ENCODE measurements around the gene SUN2. TPM values are rescaled to one million over a fixed set of nuclear protein-coding genes. Genes with fewer than 3 reads are reported as not detected.

Gene SUN2
- total RNA-seq, 2 experiments from 2014 or later: 582 to 702 TPM

DNA sequence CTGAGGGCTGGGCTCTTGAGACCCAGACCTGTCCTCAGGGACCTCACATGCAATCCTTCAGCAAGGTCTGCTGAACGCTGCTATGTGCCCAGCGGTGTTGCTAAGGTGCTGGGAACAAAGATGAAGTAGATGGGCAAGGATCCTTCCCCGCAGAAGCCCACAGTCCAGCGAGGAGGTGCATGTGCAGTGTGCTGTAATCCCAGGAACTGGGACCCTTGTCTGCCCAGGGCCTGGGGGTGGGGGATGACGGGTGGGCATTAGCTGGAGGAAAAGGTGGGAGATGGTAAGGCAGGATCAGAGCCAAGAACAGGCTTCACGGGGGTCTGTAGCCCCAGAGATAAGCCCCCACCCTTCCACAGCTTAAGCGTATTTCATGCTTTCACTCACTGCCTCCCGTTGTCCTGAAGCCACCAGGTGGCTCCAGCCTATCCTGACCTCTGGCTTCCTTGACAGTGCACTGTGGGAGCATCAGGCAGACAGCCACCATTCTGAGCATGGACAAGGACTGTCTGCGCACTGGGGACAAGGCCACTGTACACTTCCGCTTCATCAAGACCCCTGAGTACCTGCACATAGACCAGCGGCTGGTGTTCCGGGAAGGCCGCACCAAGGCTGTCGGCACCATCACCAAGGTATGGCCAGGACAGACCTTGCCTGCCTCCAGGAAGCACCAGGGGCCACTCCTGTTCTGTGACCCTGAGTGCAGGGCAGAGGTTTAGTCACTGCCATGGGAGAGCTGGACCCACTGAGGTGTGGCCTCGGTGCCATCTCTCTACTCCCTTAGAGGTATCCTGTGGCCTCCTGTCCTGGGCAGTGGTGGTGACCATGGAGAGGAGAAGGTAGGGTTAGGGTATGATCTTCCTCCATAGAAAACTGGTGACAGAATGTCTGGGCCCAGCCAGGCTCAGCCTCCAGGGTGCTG, 28.0 kb downstream of the SUN2 start:
- Mint-ChIP-seq H3K4me1 (peaks cover 8% of the 10 kb centered on the region), H3K27me3 (no peaks in the 10 kb centered on the region), H3K9me3 (no peaks in the 10 kb centered on the region), H3K4me3 (no peak overlapping the region), H3K27ac (no peak overlapping the region), H3K36me3 (ENCODE audit: low read depth) (peaks cover 68% of the 10 kb centered on the region)
- DNase-seq: no peak
- POLR2A ChIA-PET: no interaction called here
- CTCF ChIA-PET: interaction anchor here (0.6 to 2.4 kb wide), 4 partner anchors 9 to 325 kb away, joined by 3 to 6 read pairs (median 3); partner anchors contain the start of gene GTPBP1

DNA sequence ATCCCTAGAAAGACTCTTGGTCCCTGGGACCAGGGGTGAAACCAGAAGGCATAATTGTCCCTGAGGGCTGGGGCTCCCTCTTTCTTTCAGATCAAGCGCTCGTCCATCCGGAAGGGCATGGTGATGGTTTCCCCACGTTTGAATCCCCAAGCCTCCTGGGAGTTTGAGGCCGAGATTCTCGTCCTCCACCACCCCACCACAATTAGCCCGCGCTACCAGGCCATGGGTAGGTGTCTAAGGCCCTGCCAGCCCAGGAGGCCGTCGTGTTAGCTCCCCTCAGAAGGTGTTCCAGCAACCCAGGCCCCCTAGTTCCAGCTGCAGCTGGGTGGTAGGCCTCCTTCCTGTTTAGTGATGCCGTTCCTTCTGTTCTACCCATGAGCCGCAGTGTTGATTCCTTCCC, 28.7 kb downstream of the SUN2 start:
- Mint-ChIP-seq H3K27ac (no peak overlapping the region), H3K4me1 (peaks cover 8% of the 10 kb centered on the region), H3K27me3 (no peaks in the 10 kb centered on the region), H3K36me3 (ENCODE audit: low read depth) (peaks cover 73% of the 10 kb centered on the region), H3K4me3 (no peak overlapping the region), H3K9me3 (no peaks in the 10 kb centered on the region)
- CTCF ChIA-PET: interaction anchor here (1.6 to 1.8 kb wide), 2 partner anchors 10 to 21 kb away, joined by 3 read pairs; partner anchors contain the start of gene GTPBP1
- DNase-seq: no peak
- POLR2A ChIA-PET: no interaction called here

DNA sequence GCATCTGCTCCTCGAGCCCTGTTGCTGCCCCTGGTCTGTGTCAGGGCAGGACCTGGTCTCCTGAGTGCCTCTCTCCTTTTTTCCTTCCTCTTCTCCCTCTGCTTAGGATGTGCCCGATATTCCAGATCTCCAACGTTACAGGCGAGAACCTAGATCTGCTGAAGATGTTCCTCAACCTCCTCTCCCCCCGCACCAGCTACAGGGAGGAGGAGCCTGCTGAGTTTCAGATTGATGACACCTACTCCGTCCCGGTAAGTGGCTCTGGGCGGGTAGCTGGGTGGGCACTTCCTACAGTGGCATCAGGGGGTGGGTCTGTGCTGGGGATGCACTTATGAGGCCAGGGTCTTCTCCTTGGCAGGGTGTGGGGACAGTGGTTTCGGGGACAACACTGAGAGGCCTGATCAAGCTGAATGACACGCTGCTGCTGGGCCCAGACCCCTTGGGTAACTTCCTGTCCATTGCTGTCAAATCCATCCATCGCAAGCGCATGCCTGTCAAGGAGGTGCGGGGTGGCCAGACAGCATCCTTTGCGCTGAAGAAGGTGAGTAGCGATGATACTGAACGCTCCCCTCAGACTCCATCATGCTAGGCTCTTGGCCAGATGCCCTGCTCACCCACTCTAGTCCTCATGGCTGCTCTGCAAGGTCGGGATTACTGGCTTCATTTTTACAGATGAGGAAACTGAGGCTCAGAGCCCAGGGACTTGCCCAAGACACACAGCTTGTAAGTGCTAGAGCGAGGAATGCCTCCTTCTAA, 29.7 kb downstream of the SUN2 start:
- no peak overlapping the region for H3K27ac Mint-ChIP-seq
- ChIA-PET POLR2A (interaction anchor here (0.6 to 0.9 kb wide), 2 partner anchors 9 to 26 kb away, joined by 3 to 7 read pairs; no protein-coding TSS in a partner anchor), CTCF (interaction anchor here (1.6 to 3.0 kb wide), 6 partner anchors 9 to 25 kb away, joined by 3 to 16 read pairs (median 9); partner anchors contain the start of gene GTPBP1)
- peaks cover 8% of the 10 kb centered on the region for H3K4me1 Mint-ChIP-seq
- no peaks in the 10 kb centered on the region for H3K27me3 Mint-ChIP-seq
- no peaks in the 10 kb centered on the region for H3K9me3 Mint-ChIP-seq
- DNase-seq: no peak
- H3K4me3 Mint-ChIP-seq: no peak overlapping the region
- peaks cover 77% of the 10 kb centered on the region for H3K36me3 Mint-ChIP-seq (ENCODE audit: low read depth)

DNA sequence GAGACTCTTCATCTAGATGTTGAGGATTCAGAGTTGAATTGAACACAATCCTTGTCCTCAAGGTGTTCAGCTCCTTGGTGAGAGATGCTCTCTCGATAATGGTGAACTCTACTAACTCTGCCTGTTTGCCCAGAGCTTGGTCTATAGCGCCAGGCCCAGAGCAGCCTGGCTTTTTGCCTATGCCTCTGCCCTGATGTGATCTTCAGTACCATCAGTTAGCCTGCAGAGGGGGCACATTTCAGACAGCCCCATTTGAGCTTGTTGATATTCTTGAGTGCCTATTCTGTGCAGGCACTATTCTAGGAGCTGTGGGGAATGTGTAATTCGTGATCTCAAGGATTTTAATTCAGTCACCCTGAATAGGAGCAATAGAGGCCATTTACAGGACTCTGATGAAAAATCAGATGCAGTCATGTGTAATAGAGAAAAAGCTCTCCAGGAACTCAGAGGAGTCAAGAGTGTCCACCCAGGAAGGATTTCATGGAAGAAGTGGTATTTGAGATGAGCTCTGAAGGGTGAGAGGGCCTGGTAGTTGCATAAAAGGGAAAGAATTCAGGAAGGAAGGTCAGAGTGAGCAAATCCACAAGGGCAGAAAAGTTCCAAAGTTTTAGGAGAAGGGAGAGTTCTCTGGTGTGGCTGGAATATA, 30.7 kb downstream of the SUN2 start:
- Mint-ChIP-seq H3K9me3 (no peaks in the 10 kb centered on the region), H3K27me3 (no peaks in the 10 kb centered on the region), H3K36me3 (ENCODE audit: low read depth) (peaks cover 69% of the 10 kb centered on the region), H3K4me1 (peaks cover 10% of the 10 kb centered on the region), H3K4me3 (no peak overlapping the region), H3K27ac (no peak overlapping the region)
- ChIA-PET CTCF (interaction anchor here (0.8 to 3.0 kb wide), 10 partner anchors 10 to 34 kb away, joined by 3 to 16 read pairs (median 6); partner anchors contain the start of gene GTPBP1), POLR2A (interaction anchor here (0.6 to 1.2 kb wide), 3 partner anchors 8 to 25 kb away, joined by 3 to 7 read pairs (median 4); no protein-coding TSS in a partner anchor)
- DNase-seq: peak; percentile 60

DNA sequence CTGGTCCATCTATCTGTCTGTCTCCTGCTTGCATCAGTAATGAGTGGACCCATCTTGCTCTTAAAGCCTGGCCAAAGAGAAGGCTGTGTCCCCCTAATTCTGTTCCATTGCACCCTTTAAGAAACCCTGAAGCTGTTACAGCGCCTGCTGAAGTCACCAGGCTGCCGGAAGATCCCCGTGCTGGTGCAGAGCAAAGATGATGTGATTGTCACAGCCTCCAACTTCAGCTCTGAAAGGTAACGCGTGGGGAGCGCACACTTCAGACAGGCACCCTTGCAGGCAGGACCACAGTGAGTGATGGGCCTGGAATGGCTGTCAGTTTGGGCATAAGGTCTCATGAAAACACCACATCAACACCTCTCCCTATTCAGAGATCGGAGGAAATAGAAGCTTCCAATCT, 31.6 kb downstream of the SUN2 start:
- Mint-ChIP-seq H3K36me3 (ENCODE audit: low read depth) (peaks cover 64% of the 10 kb centered on the region), H3K27ac (no peak overlapping the region), H3K9me3 (no peaks in the 10 kb centered on the region), H3K27me3 (no peaks in the 10 kb centered on the region), H3K4me1 (peaks cover 10% of the 10 kb centered on the region), H3K4me3 (no peak overlapping the region)
- CTCF ChIA-PET: interaction anchor here (1.0 to 3.0 kb wide), 7 partner anchors 9 to 27 kb away, joined by 3 to 16 read pairs (median 9); partner anchors contain the start of gene GTPBP1
- DNase-seq: no peak
- POLR2A ChIA-PET: no interaction called here

DNA sequence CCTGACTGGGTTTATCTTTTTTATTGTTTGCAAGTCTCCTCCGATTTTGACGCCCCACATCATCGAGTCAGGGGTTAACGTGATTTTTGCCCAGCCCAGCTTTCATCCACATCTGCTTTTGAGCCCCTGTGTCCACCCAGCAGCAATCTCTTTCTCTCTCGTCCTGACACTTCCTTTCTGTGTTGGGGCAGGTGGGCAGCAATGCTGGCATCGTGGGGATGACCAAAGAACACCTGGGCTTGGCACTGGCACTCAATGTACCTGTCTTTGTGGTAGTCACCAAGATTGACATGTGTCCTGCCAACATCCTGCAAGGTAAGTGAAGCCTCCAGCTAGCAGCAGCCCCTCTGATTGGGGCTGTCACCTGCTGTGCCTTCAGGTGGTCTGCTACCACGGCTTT, 34.2 kb downstream of the SUN2 start:
- H3K4me3 Mint-ChIP-seq: no peak overlapping the region
- ChIA-PET CTCF (interaction anchor here (1.2 kb wide), 2 partner anchors 12 to 13 kb away, joined by 4 to 5 read pairs; no protein-coding TSS in a partner anchor), POLR2A (no interaction called here)
- H3K27me3 Mint-ChIP-seq: no peaks in the 10 kb centered on the region
- H3K4me1 Mint-ChIP-seq: peaks cover 6% of the 10 kb centered on the region
- no peak for DNase-seq
- H3K27ac Mint-ChIP-seq: no peak overlapping the region
- H3K36me3 Mint-ChIP-seq (ENCODE audit: low read depth): peaks cover 61% of the 10 kb centered on the region
- no peaks in the 10 kb centered on the region for H3K9me3 Mint-ChIP-seq

DNA sequence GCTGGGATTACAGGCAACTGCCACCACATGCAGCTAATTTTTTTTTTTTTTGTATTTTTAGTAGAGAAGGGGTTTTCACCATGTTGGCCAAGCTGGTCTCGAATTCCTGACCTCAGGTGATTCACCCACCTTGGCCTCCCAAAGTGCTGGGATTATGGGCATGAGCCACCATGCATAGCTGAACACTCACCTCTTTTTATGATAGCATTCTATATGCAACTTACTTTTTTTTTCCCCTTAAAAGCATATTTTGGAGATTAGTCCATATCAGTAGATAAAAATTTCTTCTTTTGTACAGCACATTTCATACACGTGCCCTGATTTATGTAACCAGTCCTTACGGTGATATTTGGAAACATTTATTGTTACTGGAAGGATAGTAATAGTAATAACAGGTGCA, 35.4 kb downstream of the SUN2 start:
- Mint-ChIP-seq H3K27ac (no peak overlapping the region), H3K4me3 (no peak overlapping the region), H3K4me1 (peaks cover 7% of the 10 kb centered on the region), H3K27me3 (no peaks in the 10 kb centered on the region), H3K36me3 (ENCODE audit: low read depth) (peaks cover 57% of the 10 kb centered on the region), H3K9me3 (no peaks in the 10 kb centered on the region)
- POLR2A ChIA-PET: no interaction called here
- no peak for DNase-seq
- CTCF ChIA-PET: interaction anchor here (0.8 to 1.0 kb wide), 2 partner anchors 13 to 14 kb away, joined by 4 read pairs; no protein-coding TSS in a partner anchor

DNA sequence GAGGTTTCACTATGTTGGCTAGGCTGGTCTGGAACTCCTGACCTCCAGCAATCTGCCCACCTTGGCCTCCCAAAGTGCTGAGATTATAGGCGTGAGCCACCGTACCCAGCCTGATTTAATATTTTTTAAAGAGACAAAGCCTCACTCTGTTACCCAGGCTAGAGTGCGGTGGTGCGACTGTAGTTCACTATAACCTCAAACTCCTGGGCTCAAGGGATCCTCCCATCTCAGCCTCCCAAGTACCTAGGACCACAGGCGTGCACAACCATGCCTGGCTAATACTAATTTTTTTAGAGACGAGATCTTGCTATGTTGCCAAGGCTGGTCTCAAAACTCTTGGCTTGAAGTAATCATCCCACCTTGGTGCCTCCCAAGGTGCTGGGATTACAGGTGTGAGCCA, 36.6 kb downstream of the SUN2 start:
- H3K36me3 Mint-ChIP-seq (ENCODE audit: low read depth): peaks cover 50% of the 10 kb centered on the region
- H3K9me3 Mint-ChIP-seq: no peaks in the 10 kb centered on the region
- ChIA-PET CTCF (interaction anchor here (0.6 kb wide), 1 partner anchor 1984 kb away, joined by 3 read pairs; no protein-coding TSS in a partner anchor), POLR2A (no interaction called here)
- no peak overlapping the region for H3K27ac Mint-ChIP-seq
- H3K4me3 Mint-ChIP-seq: no peak overlapping the region
- DNase-seq: no peak
- H3K27me3 Mint-ChIP-seq: no peaks in the 10 kb centered on the region
- H3K4me1 Mint-ChIP-seq: peaks cover 12% of the 10 kb centered on the region

DNA sequence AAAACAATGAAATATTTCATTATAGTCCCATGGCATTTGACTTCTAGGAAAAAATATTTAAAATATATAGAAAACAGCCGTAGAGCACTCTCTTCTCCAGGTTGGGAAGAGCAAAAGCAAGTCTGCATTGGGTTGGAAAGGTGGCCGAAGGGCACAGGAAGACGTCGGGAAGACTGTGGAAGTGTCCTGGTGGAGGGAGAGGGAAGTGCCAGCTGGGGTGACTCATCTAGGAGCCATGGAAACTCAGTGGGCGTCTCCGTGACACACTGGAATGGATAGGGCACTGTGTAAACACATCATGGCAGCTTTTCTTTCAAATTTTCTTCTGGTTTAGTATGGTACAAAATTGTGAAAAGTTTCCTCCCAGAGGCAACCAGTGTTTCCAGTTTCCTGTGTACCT, 37.4 kb downstream of the SUN2 start:
- no peak for DNase-seq
- CTCF ChIA-PET: interaction anchor here (1.0 to 1.2 kb wide), 2 partner anchors 9 to 15 kb away, joined by 3 to 5 read pairs; no protein-coding TSS in a partner anchor
- POLR2A ChIA-PET: no interaction called here
- H3K27ac Mint-ChIP-seq: no peak overlapping the region
- H3K4me1 Mint-ChIP-seq: peaks cover 17% of the 10 kb centered on the region
- H3K36me3 Mint-ChIP-seq (ENCODE audit: low read depth): peaks cover 42% of the 10 kb centered on the region
- H3K9me3 Mint-ChIP-seq: no peaks in the 10 kb centered on the region
- H3K27me3 Mint-ChIP-seq: no peaks in the 10 kb centered on the region
- no peak overlapping the region for H3K4me3 Mint-ChIP-seq

DNA sequence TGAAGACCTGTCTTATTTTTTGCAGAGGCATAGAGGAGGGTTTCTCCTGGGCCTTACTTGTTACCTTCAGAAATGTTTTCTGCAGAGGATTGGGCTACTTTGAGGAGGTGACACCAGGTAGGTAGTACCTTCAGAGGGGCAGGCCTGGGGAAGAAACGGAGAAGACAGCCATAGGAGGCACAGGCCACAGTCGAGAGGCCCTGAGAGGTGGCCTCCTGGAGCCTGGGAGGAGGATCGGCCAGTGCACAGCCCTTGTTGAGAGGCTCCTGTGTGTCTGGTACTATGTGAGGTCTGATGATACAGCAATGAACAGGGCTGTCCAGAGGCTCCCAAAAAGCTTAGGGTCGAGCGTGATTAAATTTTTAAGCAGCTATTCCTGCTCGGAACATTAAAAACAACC, 38.6 kb downstream of the SUN2 start:
- Mint-ChIP-seq H3K27me3 (no peaks in the 10 kb centered on the region), H3K36me3 (ENCODE audit: low read depth) (peaks cover 41% of the 10 kb centered on the region), H3K4me3 (no peak overlapping the region), H3K27ac (peak overlapping the region; percentile 20), H3K4me1 (peaks cover 28% of the 10 kb centered on the region), H3K9me3 (no peaks in the 10 kb centered on the region)
- ChIA-PET POLR2A (no interaction called here), CTCF (interaction anchor here (1.0 kb wide), 1 partner anchor 12 kb away, joined by 3 read pairs; the partner anchor contains the start of gene GTPBP1)
- DNase-seq: no peak

DNA sequence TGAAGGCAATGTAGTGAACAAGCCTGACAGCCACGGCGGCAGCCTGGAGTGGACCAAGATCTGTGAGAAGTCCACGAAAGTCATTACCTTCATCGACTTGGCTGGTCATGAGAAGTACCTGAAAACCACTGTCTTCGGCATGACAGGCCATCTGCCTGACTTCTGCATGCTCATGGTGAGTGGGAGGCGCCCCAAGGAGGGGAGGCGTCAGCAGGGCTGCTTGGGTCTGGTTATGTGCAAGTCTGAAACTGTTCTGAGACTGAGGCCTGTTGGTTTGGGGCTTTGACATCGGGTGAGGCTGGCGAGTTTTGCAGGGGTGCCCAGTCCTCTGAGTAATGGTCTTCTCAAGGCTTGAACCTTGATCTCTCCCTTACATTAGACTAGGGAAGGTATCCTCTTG, 39.0 kb downstream of the SUN2 start:
- no peak overlapping the region for H3K4me3 Mint-ChIP-seq
- ChIA-PET CTCF (interaction anchor here (0.7 to 3.0 kb wide), 3 partner anchors 8 to 14 kb away, joined by 3 to 14 read pairs (median 3); partner anchors contain the start of gene GTPBP1), POLR2A (no interaction called here)
- peaks cover 31% of the 10 kb centered on the region for H3K4me1 Mint-ChIP-seq
- H3K36me3 Mint-ChIP-seq (ENCODE audit: low read depth): peaks cover 41% of the 10 kb centered on the region
- peak overlapping the region; percentile 20 for H3K27ac Mint-ChIP-seq
- H3K27me3 Mint-ChIP-seq: no peaks in the 10 kb centered on the region
- no peaks in the 10 kb centered on the region for H3K9me3 Mint-ChIP-seq
- no peak for DNase-seq

DNA sequence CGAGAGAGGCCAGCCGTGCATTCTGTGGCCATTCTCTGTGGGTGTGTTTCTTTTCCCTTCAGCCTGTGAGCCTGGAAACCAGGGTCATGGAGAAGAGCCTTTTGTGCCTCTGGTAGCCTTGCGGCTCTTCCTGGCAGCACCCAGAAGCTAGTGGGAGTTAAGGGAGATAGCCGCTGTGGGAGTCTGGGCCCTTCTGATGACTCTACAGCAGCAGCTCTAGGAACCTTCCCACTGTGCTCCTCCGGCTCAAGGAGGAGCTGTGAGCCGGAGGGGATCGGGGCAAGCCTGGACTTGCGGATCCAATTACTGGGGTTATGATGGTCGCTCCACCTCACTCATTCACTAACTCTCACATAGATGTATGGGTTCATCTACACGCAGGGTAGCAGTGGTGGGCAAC, 39.5 kb downstream of the SUN2 start:
- CTCF ChIA-PET: interaction anchor here (0.7 to 3.0 kb wide), 3 partner anchors 9 to 15 kb away, joined by 3 to 14 read pairs (median 5); no protein-coding TSS in a partner anchor
- H3K4me3 Mint-ChIP-seq: no peak overlapping the region
- H3K27me3 Mint-ChIP-seq: no peaks in the 10 kb centered on the region
- DNase-seq: no peak
- peaks cover 32% of the 10 kb centered on the region for H3K4me1 Mint-ChIP-seq
- H3K36me3 Mint-ChIP-seq (ENCODE audit: low read depth): peaks cover 37% of the 10 kb centered on the region
- POLR2A ChIA-PET: no interaction called here
- H3K9me3 Mint-ChIP-seq: no peaks in the 10 kb centered on the region
- peak overlapping the region; percentile 22 for H3K27ac Mint-ChIP-seq
